GM12801 (cell line): ENCODE measurements around the gene RUNDC1.

Source experiments
- TF ChIP-seq, protein P1 (sequence below): IDR thresholded peaks from one replicate; pipeline ENCODE4 v1.5.1; 2011; ENCODE audit warnings: control low read depth; ENCODE audit not compliant: insufficient read length; ENCODE audit errors: extremely low read depth

The RUNDC1 gene

DNA sequence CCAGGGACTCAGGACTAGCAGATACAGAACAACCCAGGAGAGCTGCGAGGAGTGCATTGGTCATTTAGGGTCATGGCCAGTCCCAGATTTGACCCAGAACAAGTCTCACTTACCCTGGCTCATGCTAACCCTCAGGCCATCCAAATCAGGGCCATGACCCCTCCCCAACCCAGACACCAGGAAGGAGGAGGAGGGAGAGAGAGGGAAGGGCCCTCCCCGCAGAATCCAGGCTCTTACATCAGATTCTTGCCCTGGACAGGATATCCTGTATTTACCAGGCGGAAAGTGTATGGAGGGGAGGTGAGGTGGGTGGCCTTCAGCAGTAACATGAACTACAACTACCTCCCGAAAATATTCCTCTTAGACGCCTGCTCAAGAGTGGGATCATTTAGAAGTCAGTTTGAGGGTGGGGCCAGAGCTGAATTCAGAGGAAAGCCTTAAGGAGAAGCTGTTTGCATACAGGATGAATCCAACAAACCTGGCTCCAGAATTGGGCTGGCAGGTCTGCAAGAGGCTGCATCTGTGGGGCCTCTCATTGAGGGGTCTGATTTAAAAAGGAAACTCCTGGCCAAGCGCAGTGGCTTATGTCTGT is 39.8 kb downstream of the RUNDC1 start:
- TF ChIP-seq, protein P1, sequence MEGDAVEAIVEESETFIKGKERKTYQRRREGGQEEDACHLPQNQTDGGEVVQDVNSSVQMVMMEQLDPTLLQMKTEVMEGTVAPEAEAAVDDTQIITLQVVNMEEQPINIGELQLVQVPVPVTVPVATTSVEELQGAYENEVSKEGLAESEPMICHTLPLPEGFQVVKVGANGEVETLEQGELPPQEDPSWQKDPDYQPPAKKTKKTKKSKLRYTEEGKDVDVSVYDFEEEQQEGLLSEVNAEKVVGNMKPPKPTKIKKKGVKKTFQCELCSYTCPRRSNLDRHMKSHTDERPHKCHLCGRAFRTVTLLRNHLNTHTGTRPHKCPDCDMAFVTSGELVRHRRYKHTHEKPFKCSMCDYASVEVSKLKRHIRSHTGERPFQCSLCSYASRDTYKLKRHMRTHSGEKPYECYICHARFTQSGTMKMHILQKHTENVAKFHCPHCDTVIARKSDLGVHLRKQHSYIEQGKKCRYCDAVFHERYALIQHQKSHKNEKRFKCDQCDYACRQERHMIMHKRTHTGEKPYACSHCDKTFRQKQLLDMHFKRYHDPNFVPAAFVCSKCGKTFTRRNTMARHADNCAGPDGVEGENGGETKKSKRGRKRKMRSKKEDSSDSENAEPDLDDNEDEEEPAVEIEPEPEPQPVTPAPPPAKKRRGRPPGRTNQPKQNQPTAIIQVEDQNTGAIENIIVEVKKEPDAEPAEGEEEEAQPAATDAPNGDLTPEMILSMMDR: no peak

DNA sequence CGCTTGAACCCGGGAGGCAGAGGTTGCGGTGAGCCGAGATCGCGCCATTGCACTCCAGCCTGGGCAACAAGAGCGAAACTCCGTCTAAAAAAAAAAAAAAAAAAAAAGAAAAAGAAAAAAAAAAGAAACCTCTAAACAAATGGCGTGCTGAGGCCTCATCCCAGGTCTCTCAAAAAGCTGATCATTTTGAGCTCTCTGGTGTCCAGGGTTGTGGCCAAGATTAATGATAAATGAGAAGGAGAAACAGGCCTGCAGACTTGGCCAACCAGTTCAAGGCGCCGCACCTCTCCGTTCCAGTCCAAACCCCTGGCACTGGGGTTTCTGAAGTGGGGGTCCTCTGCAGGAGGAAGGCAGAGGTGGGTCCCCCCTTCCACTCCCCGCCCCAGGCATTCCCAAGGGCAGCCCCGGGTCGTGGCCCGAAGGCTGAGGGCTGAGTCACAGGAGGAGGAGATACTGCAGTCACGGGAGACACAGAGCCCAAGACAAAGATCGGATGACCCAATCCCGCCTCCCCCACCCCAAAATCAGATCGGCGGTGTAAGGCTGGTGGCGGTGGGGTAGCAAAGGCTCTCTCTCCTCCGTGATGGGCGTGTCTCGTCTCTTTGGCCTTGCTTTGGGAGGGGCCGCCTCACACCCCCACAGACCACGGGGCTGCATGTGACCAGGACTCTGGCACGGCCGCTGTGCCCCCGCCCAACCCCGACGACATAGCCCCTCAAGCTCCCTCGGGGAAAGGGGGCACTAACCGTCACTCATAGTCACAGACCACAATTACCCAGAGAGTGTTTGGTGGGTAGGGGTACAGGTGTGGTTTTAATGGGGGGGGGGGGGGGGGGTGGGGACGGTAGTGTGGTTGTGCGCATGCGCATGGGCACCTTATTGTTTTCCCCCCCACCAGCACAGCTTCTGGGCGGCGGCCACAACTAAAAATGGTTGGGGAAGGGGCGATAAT is 40.7 kb downstream of the RUNDC1 start:
- TF ChIP-seq, protein P1: no peak

DNA sequence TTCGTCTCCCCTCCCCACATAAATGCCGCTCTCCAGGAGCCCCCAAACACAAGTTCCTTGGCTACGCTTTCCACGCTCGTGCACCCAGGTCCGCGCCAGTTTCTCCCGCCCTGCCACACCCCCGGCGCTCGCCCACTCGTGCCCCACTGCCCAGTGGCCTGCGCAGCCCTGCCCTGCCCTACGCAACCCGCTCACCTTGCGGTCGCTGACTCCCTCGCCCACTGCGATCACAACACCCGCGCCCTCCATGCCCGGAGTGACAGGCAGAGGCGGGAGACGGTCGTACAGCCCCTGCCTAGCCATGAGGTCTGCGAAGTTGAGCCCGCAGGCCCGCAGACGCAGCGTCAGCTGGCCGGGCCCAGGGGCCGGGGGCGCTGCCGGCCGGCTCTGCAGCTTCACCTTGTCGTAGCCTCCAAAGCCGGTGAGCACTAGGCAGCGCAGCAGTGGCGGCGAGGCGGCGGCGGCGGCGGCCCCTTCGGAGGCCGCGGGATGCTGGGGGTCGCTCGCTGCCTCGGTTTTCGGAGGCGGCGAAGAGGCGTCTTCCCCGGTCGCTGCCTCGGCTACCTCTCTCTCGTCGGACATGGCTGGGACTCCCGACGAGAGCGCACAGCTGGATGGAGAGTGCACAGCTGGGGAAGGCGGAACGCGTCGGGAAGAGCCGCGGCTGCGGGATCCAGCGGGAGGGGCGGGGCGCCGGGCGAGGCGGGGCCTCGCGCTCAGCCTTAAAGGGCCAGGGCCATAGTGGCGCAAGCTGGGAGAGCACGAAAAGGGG is 41.6 kb downstream of the RUNDC1 start, which contains the start of gene VAT1:
TSS of gene VAT1 (minus strand) at position 645 of the 772 bp plus-strand sequence. CDS start at position 582, 63 bp downstream.
- TF ChIP-seq, protein P1: no peak

DNA sequence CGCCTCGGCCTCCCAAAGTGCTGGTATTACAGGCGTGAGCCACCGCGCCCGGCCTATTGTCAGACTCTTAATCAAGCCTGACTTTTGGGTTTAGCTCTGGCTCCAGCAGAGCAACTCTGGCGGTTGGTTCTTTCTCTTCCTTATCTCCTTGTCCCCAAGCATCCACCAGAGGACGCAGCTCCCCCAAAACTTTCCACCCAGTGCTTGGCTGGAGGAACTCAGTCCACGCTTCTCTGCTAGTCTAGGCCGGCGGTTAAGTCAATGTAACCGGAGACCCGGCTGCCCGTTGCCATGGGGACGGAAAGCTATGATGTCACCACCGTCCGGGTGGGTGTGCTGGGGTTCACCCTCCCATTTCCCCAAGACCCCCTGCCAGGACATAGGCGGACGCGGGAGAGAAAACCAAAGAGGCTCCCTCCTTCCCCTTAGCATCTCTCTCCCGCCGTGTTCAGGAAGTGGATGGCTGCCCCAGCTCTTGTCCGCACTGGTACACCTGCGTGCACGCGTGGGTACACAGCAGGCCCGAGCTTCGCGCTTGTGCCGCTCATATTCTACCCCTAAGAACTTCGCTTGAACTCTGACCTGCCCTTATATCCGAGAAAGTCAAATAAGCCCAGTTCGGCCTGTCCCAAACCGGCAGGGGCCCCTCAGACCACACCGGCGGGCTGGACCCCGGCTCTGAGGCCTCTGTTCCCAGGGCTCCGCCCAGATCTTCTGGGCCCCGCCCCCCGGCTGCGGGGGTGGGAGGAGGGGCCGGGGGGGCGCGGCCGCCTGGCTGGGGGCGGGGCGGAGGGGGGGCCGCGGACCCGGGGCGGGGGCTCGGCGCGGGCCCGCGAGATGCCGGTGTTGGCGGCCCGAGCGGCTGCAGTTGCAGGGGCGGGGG is 44.3 kb downstream of the RUNDC1 start, which contains the start of gene RND2:
TSS of gene RND2 (plus strand) at position 825 of the 883 bp plus-strand sequence. CDS start 117 bp downstream, outside the sequence.
- TF ChIP-seq, protein P1: no peak

DNA sequence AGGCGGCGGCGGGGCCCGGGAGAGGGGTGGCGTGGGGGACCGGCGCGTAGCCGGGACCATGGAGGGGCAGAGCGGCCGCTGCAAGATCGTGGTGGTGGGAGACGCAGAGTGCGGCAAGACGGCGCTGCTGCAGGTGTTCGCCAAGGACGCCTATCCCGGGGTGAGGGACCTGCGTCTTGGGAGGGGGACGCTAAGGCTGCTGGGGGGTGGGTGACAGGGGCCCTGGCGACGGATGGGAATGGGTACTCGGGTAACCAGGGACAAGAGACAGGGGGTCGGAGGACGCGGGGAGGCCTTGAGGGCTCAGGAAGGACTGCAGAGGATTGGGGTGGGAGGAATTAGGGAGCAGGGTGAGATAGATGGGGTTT is 44.9 kb downstream of the RUNDC1 start:
- TF ChIP-seq, protein P1: no peak

DNA sequence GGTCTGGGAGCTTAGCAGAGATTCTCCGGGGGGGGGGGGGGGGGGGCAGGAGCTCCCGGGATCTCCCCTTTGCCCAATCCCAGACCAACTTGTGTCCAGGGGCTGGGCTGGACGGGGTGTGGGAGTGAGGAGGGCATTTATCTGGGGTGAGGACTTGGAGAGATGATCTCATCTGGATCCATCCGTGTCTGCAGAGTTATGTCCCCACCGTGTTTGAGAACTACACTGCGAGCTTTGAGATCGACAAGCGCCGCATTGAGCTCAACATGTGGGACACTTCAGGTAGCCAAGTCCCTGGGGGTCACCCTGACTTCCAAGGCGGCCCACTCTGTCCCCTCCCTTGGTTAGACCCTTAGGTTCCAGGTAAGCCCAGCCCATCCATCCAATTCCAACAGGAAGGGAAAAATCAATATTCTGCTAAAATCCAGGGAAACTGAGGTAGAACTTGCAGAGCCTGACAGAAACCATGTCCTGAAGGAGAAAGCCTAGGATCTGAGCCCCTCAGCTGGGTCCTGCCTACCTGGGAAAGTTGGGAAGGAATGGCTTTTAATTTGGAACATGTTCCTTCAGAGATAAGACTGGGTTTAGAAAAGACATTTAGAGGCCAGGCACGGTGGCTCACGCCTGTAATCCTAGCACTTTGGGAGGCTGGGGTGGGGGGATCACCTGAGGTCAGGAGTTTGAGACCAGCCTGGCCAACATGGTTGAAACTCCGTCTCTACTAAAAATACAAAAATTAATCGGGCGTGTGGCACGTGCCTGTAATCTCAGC is 45.6 kb downstream of the RUNDC1 start:
- TF ChIP-seq, protein P1: no peak
